SK-N-SH (cell line): ENCODE results near the gene MIGA2. TPM values are rescaled to one million over a fixed set of nuclear protein-coding genes. Genes with fewer than 3 reads are reported as not detected.

Experiments used
- CTCF ChIA-PET: fragments of 300-600, 350-600 bp; formaldehyde crosslinking; extraction: SDS; loops from one replicate; lab custom pipeline; 2021; lab: Yijun Ruan, JAX
- POLR2A ChIA-PET: fragments of 350-600 bp; sonication (Branson Sonifier 250); formaldehyde crosslinking; extraction: SDS; loops from one replicate; lab custom pipeline; 2020; ENCODE audit warnings: antibody characterized with exemption, inconsistent platforms; lab: Yijun Ruan, JAX
- DNase-seq: peaks from one replicate; pipeline ENCODE4 v3.0.0; 2012
- H2AFZ ChIP-seq: fragments of 200-600 bp; sonication (generic); 2 replicates; pipeline ENCODE4 v1.8.1; 2016; ENCODE audit warnings: antibody characterized with exemption, mild to moderate bottlenecking, low read depth
- H3F3A ChIP-seq: fragments of 200-600 bp; sonication (generic); replicated peaks from 2 replicates; pipeline ENCODE3; 2016; ENCODE audit warnings: antibody characterized with exemption, mild to moderate bottlenecking; ENCODE audit not compliant: insufficient read depth
- H3K27ac ChIP-seq, 2 experiments: fragments of 200-500 bp in 1 of 2; fragments of 200-600 bp in 1 of 2; sonication (Bioruptor generic) in 1 of 2; sonication (generic), shearing (Covaris generic) in 1 of 2; 2 replicates each; pipeline versions ENCODE4 v1.5.1 to v1.6.1; 2014 to 2016; ENCODE audit warnings: low read depth in 2 of 2, inconsistent platforms in 1 of 2, low read length in 1 of 2, mild to moderate bottlenecking in 1 of 2, mixed read lengths in 1 of 2
- H3K27me3 ChIP-seq: fragments of 200-600 bp; sonication (generic), shearing (Covaris generic); 2 replicates; pipeline ENCODE4 v1.6.1; 2016; ENCODE audit warnings: mixed run types; ENCODE audit not compliant: insufficient read depth
- H3K36me3 ChIP-seq, 2 experiments: fragments of 200-500 bp in 1 of 2; fragments of 200-600 bp in 1 of 2; sonication (Bioruptor generic) in 1 of 2; sonication (generic) in 1 of 2; replicated peaks in 1 of 2; 2 replicates each; pipeline versions ENCODE3 to v1.5.1; 2014 to 2016; ENCODE audit warnings: low read length in 1 of 2, mild to moderate bottlenecking in 1 of 2; ENCODE audit not compliant: insufficient read depth in 2 of 2, control insufficient read depth in 1 of 2
- H3K4me1 ChIP-seq, 2 experiments: fragments of 200-500 bp in 1 of 2; fragments of 200-600 bp in 1 of 2; sonication (Bioruptor generic) in 1 of 2; sonication (generic), shearing (Covaris generic) in 1 of 2; 2 replicates each; pipeline versions ENCODE4 v1.5.1 to v1.6.1; 2014 to 2016; ENCODE audit warnings: low read depth in 1 of 2, low read length in 1 of 2, mixed run types in 1 of 2; ENCODE audit not compliant: insufficient read depth in 2 of 2, control insufficient read depth in 1 of 2
- H3K4me2 ChIP-seq: fragments of 200-600 bp; sonication (generic), shearing (Covaris generic); 2 replicates; pipeline ENCODE4 v1.6.1; 2017; ENCODE audit warnings: mixed run types
- H3K4me3 ChIP-seq, 2 experiments: fragments of 200-500 bp in 1 of 2; fragments of 200-600 bp in 1 of 2; sonication (Bioruptor generic) in 1 of 2; sonication (generic), shearing (Covaris generic) in 1 of 2; 2 replicates each; pipeline versions ENCODE4 v1.5.1 to v1.8.1; 2014 to 2016; ENCODE audit warnings: low read depth in 2 of 2, inconsistent platforms in 1 of 2, low read length in 1 of 2, mild to moderate bottlenecking in 1 of 2, mixed read lengths in 1 of 2, moderate library complexity in 1 of 2
- H3K79me2 ChIP-seq: fragments of 200-600 bp; sonication (generic); 2 replicates; pipeline ENCODE4 v1.8.1; 2017; ENCODE audit warnings: mild to moderate bottlenecking; ENCODE audit not compliant: insufficient read depth
- H3K9ac ChIP-seq: fragments of 200-600 bp; sonication (generic); 2 replicates; pipeline ENCODE4 v1.6.1; 2017; ENCODE audit warnings: mixed run types
- H3K9me2 ChIP-seq: fragments of 200-600 bp; sonication (generic); 2 replicates; pipeline ENCODE4 v1.6.1; 2017; ENCODE audit warnings: mixed run types
- H3K9me3 ChIP-seq: fragments of 200-600 bp; sonication (generic); 2 replicates; pipeline ENCODE4 v1.6.1; 2017; ENCODE audit warnings: mixed run types, mild to moderate bottlenecking, moderate library complexity
- H4K20me1 ChIP-seq: fragments of 200-600 bp; sonication (generic); 2 replicates; pipeline ENCODE4 v1.6.1; 2017; ENCODE audit warnings: mild to moderate bottlenecking, mixed run types; ENCODE audit not compliant: insufficient read depth
- CHD2 ChIP-seq: fragments of 150-350 bp; IDR thresholded peaks from 2 replicates; pipeline ENCODE4 v1.6.1; 2018; ENCODE audit warnings: low read length; ENCODE audit not compliant: partially characterized antibody
- CTCF ChIP-seq: fragments of 200-600 bp; sonication (generic); IDR thresholded peaks from 2 replicates; pipeline ENCODE4 v1.6.1; 2017; ENCODE audit warnings: antibody characterized with exemption, mild to moderate bottlenecking, moderate library complexity
- EP300 ChIP-seq, 2 experiments: IDR thresholded peaks; 2 replicates each; pipeline versions ENCODE4 v1.4.0 to v1.6.1; 2012; ENCODE audit warnings: borderline replicate concordance in 1 of 2, low read depth in 1 of 2, low read length in 1 of 2
- FOSL2 ChIP-seq: IDR thresholded peaks from 2 replicates; pipeline ENCODE4 v1.4.0; 2012; ENCODE audit warnings: low read depth, mild to moderate bottlenecking, moderate library complexity, borderline replicate concordance
- GABPA ChIP-seq: IDR thresholded peaks from 2 replicates; pipeline ENCODE4 v1.4.0; 2012; ENCODE audit warnings: low read depth, mild to moderate bottlenecking
- IRF3 ChIP-seq: fragments of 150-350 bp; IDR thresholded peaks from 2 replicates; pipeline ENCODE4 v1.6.1; 2016; ENCODE audit warnings: mild to moderate bottlenecking, low read depth, low read length
- JUND ChIP-seq: IDR thresholded peaks from 2 replicates; pipeline ENCODE4 v1.4.0; 2012
- NFIC ChIP-seq: IDR thresholded peaks from 2 replicates; pipeline ENCODE4 v1.4.0; 2012; ENCODE audit warnings: borderline replicate concordance
- RCOR1 ChIP-seq: fragments of 150-350 bp; IDR thresholded peaks from 2 replicates; pipeline ENCODE4 v1.6.1; 2017; ENCODE audit warnings: antibody characterized with exemption, low read length
- RFX5 ChIP-seq: IDR thresholded peaks from 2 replicates; pipeline ENCODE4 v1.6.1; 2012; ENCODE audit warnings: mild to moderate bottlenecking, improper control_type of control experiment, low read length
- SIN3A ChIP-seq: IDR thresholded peaks from 2 replicates; pipeline ENCODE4 v1.6.1; 2012; ENCODE audit warnings: low read depth, mild to moderate bottlenecking, low read length, moderate library complexity, borderline replicate concordance
- SMC3 ChIP-seq: IDR thresholded peaks from 2 replicates; pipeline ENCODE4 v1.6.1; 2012; ENCODE audit warnings: low read depth, low read length, improper control_type of control experiment
- TAF1 ChIP-seq: IDR thresholded peaks from 2 replicates; pipeline ENCODE4 v1.6.1; 2012; ENCODE audit warnings: low read depth, mild to moderate bottlenecking, low read length, moderate library complexity, borderline replicate concordance
- TCF12 ChIP-seq: IDR thresholded peaks from 2 replicates; pipeline ENCODE4 v1.4.0; 2012
- YY1 ChIP-seq: IDR thresholded peaks from 2 replicates; pipeline ENCODE4 v1.4.0; 2012; ENCODE audit warnings: low read depth, mild to moderate bottlenecking
- ZBTB33 ChIP-seq: IDR thresholded peaks from 2 replicates; pipeline ENCODE4 v1.4.0; 2012; ENCODE audit warnings: low read depth, borderline replicate concordance
- WGBS: methylation state at CpG from one replicate; pipeline ENCODE4 v1.1.6; 2017; ENCODE audit warnings: low lambda C conversion rate; 5-methylcytosine and 5-hydroxymethylcytosine counted together
- polyA plus RNA-seq, 3 experiments: library from polyadenylated mRNA; depleted of rRNA; stranded (reverse); fragments of >200 nt; gene quantifications; 2 replicates each; pipeline ENCODE4 v1.2.3, GENCODE V29; 2012
- TF ChIP-seq, protein P1 (sequence below): IDR thresholded peaks from 2 replicates; pipeline ENCODE4; 2012
- TF ChIP-seq, protein P2 (sequence below): fragments of 150-350 bp; IDR thresholded peaks from 2 replicates; pipeline ENCODE4 v1.6.1; 2017; ENCODE audit warnings: antibody characterized with exemption, low read length, low read depth, borderline replicate concordance

The MIGA2 gene
- polyA plus RNA-seq, 1 of the 3 experiments (the other 2 are of a cell fraction), result 21.2 TPM

DNA sequence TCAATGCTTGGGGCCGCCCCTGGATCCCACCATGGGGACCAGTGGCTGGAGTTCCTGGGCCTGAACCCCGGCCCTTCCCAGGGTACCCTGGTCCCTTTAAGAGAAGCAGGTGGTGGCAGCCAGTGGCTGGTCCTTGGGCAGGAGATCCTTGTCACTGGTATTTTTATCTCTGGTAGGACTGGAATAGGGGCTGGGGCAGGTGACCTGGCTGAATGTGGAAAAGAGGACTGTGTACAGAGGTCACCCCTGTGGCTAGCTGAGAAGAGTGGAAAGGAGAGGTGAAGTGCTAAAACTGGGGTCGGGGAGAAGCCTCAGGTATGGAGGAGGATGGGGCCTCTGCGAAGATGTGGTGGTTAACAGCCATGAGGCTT is 67.2 kb downstream of the MIGA2 start:
- no peaks in the 10 kb centered on the region for H4K20me1 ChIP-seq
- H3K36me3 ChIP-seq, result peaks cover 0 to 18% of the 10 kb centered on the region in 2 experiments
- H3K4me3 ChIP-seq, result no peak overlapping the region
- H3K27me3 ChIP-seq, result no peaks in the 10 kb centered on the region
- H3F3A ChIP-seq, result no peaks in the 10 kb centered on the region
- CTCF ChIA-PET, result interaction anchor here (1.1 to 1.6 kb wide), 3 partner anchors 10 to 28 kb away, joined by 4 to 5 read pairs (median 4); no protein-coding TSS in a partner anchor
- no peaks in the 10 kb centered on the region for H3K9me3 ChIP-seq
- 96% methylated on average over 4 of the region's 4 CpGs for WGBS
- DNase-seq, result no peak
- no peaks in the 10 kb centered on the region; a peak in 1 of 4 replicates for H3K4me1 ChIP-seq
- no peak overlapping the region for H3K4me2 ChIP-seq
- H2AFZ ChIP-seq, result no peak overlapping the region
- no peak for TF ChIP-seq EP300 (IDR thresholded peaks at IDR 0.05; ENCODE audit: borderline replicate concordance in 1 of 2, low read depth in 1 of 2, low read length in 1 of 2)
- TF ChIP-seq YY1, result no peak
- no peak for TF ChIP-seq TCF12
- no peak for TF ChIP-seq JUND
- TF ChIP-seq, protein P1, sequence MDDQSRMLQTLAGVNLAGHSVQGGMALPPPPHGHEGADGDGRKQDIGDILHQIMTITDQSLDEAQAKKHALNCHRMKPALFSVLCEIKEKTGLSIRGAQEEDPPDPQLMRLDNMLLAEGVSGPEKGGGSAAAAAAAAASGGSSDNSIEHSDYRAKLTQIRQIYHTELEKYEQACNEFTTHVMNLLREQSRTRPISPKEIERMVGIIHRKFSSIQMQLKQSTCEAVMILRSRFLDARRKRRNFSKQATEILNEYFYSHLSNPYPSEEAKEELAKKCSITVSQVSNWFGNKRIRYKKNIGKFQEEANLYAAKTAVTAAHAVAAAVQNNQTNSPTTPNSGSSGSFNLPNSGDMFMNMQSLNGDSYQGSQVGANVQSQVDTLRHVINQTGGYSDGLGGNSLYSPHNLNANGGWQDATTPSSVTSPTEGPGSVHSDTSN, result no peak
- TF ChIP-seq GABPA, result no peak
- TF ChIP-seq SIN3A, result no peak
- TF ChIP-seq ZBTB33, result no peak
- no peak for TF ChIP-seq IRF3
- TF ChIP-seq CHD2, result no peak
- TF ChIP-seq, protein P2, sequence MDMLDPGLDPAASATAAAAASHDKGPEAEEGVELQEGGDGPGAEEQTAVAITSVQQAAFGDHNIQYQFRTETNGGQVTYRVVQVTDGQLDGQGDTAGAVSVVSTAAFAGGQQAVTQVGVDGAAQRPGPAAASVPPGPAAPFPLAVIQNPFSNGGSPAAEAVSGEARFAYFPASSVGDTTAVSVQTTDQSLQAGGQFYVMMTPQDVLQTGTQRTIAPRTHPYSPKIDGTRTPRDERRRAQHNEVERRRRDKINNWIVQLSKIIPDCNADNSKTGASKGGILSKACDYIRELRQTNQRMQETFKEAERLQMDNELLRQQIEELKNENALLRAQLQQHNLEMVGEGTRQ, result no peak
- no peak for TF ChIP-seq RCOR1
- TF ChIP-seq CTCF, result no peak
- TF ChIP-seq TAF1, result no peak
- no peak for TF ChIP-seq FOSL2
- no peak for TF ChIP-seq SMC3
- no peak for TF ChIP-seq NFIC
- TF ChIP-seq RFX5, result no peak
- POLR2A ChIA-PET, result no interaction called here
- no peak overlapping the region for H3K9ac ChIP-seq
- H3K27ac ChIP-seq, result no peak overlapping the region
- peaks cover 4% of the 10 kb centered on the region; the same call in 1 of the 2 replicates for H3K79me2 ChIP-seq
- H3K9me2 ChIP-seq, result no peaks in the 10 kb centered on the region
